HG03025 (cell line): ENCODE data around the gene CTU2.

Experiments used
- ATAC-seq: cut with Tn5 transposase; IDR thresholded peaks from one replicate; pipeline ENCODE4 v1.9.1; 2021; ENCODE audit warnings: mild to moderate bottlenecking, moderate library complexity; ENCODE audit not compliant: unreplicated experiment, low FRiP score

Gene CTU2

GRCh38 chr16:88713054-88713453 lies 6.8 kb downstream of the CTU2 start:
- no peak for ATAC-seq

- no peak for ATAC-seq
Observed at GRCh38 chr16:88713568-88714419, 7.5 kb downstream of the CTU2 start.

- no peak for ATAC-seq
Observed at GRCh38 chr16:88714420-88715302, 8.4 kb downstream of the CTU2 start.

- ATAC-seq: no peak
Observed at GRCh38 chr16:88715312-88716190, 9.2 kb downstream of the CTU2 start.

GRCh38 chr16:88716201-88716600 lies 9.9 kb downstream of the CTU2 start:
- ATAC-seq: no peak

GRCh38 chr16:88716601-88717001 lies 10.3 kb downstream of the CTU2 start:
- no peak for ATAC-seq

- ATAC-seq: no peak
Observed at GRCh38 chr16:88718178-88718577, 11.9 kb downstream of the CTU2 start.

- ATAC-seq: no peak
Observed at GRCh38 chr16:88719267-88719932, 13.1 kb downstream of the CTU2 start.

GRCh38 chr16:88719933-88720296 lies 13.6 kb downstream of the CTU2 start:
- no peak for ATAC-seq

GRCh38 chr16:88720396-88720970 lies 14.2 kb downstream of the CTU2 start:
- ATAC-seq: no peak

- no peak for ATAC-seq
Observed at GRCh38 chr16:88721236-88721635, 14.9 kb downstream of the CTU2 start.

GRCh38 chr16:88721815-88722755 lies 15.8 kb downstream of the CTU2 start:
- no peak for ATAC-seq

GRCh38 chr16:88722784-88723506 lies 16.6 kb downstream of the CTU2 start:
- ATAC-seq: no peak

- no peak for ATAC-seq
Observed at GRCh38 chr16:88723507-88723887, 17.2 kb downstream of the CTU2 start.

GRCh38 chr16:88723911-88724310 lies 17.6 kb downstream of the CTU2 start:
- ATAC-seq: no peak

- ATAC-seq: no peak
Observed at GRCh38 chr16:88724855-88725555, 18.7 kb downstream of the CTU2 start.

GRCh38 chr16:88725609-88726407 lies 19.5 kb downstream of the CTU2 start:
- ATAC-seq: no peak
